PFSK-1 (cell line): ENCODE results near the gene LY6G6C.

Source experiments
- FOXP2 ChIP-seq: optimal IDR thresholded peaks from 2 replicates; pipeline ENCODE3; 2011; ENCODE audit warnings: borderline replicate concordance, control low read depth, inconsistent platforms; ENCODE audit not compliant: insufficient read depth; ENCODE audit errors: extremely low read length, extremely low read depth
- POLR2AphosphoS5 ChIP-seq: IDR thresholded peaks from 2 replicates; pipeline ENCODE4 v1.6.1; 2012; ENCODE audit warnings: low read depth, mild to moderate bottlenecking, control low read depth, low read length, moderate library complexity
- REST ChIP-seq, 2 experiments: IDR thresholded peaks; 2 replicates each; pipeline versions ENCODE4 v1.6.1 to v1.8.0; 2011 to 2012; ENCODE audit warnings: low read depth in 2 of 2, low read length in 2 of 2, control low read depth in 1 of 2, inconsistent platforms in 1 of 2, mild to moderate bottlenecking in 1 of 2, moderate library complexity in 1 of 2; ENCODE audit not compliant: insufficient read depth in 1 of 2
- SIN3A ChIP-seq: IDR thresholded peaks from 2 replicates; pipeline ENCODE4 v1.6.1; 2012; ENCODE audit warnings: mild to moderate bottlenecking, low read length, moderate library complexity, borderline replicate concordance; ENCODE audit not compliant: insufficient read depth
- TAF1 ChIP-seq: IDR thresholded peaks from 2 replicates; pipeline ENCODE4 v1.6.1; 2012; ENCODE audit warnings: low read length, control low read depth, borderline replicate concordance; ENCODE audit not compliant: insufficient read depth

Gene LY6G6C

GRCh38 chr6:31727034-31727716 is 5.6 kb upstream of the LY6G6C start:
- no peak for TF ChIP-seq TAF1
- no peak for TF ChIP-seq POLR2AphosphoS5
- TF ChIP-seq FOXP2: no peak
- no peak for TF ChIP-seq REST (IDR thresholded peaks at IDR 0.05; ENCODE audit: insufficient read depth in 1 of 2, low read depth in 2 of 2, low read length in 2 of 2)
- no peak for TF ChIP-seq SIN3A

GRCh38 chr6:31725502-31726350 is 4.2 kb upstream of the LY6G6C start:
- TF ChIP-seq TAF1 (no peak), SIN3A (no peak), REST (IDR thresholded peaks at IDR 0.05; ENCODE audit: insufficient read depth in 1 of 2, low read depth in 2 of 2, low read length in 2 of 2) (no peak), FOXP2 (no peak), POLR2AphosphoS5 (no peak)

- TF ChIP-seq TAF1: no peak
- no peak for TF ChIP-seq REST (IDR thresholded peaks at IDR 0.05; ENCODE audit: insufficient read depth in 1 of 2, low read depth in 2 of 2, low read length in 2 of 2)
- TF ChIP-seq FOXP2: no peak
- no peak for TF ChIP-seq POLR2AphosphoS5
- no peak for TF ChIP-seq SIN3A
These were observed 2.6 kb upstream of the LY6G6C start for GRCh38 chr6:31723980-31724691.

GRCh38 chr6:31723245-31723979 is 1.9 kb upstream of the LY6G6C start, which contains the start of gene MPIG6B:
TSS of gene MPIG6B (plus strand) at chr6:31723373. CDS start at chr6:31723384, 11 bp downstream.
- TF ChIP-seq POLR2AphosphoS5 (no peak), TAF1 (no peak), FOXP2 (no peak), SIN3A (no peak), REST (IDR thresholded peaks at IDR 0.05; ENCODE audit: insufficient read depth in 1 of 2, low read depth in 2 of 2, low read length in 2 of 2) (no peak)
